Spleen (tissue), 7 donors: ENCODE data around the gene MALAT1.
A peak's percentile ranks its signal among the peaks of the same experiment; 100 is the strongest.

Experiments used
- CTCF ChIP-seq, 11 experiments: fragments of 200-600 bp in 7 of 11; fragments of 450-650 bp in 4 of 11; sonication (generic) in 4 of 11; IDR thresholded peaks in 8 of 11; conservative IDR thresholded peaks in 3 of 11; 1 replicate in 7 of 11; 2 replicates in 4 of 11; pipeline versions ENCODE4 v1.4.0 to v1.8.0; 2016 to 2021; ENCODE audit warnings: antibody characterized with exemption in 11 of 11, inconsistent platforms in 4 of 11, mild to moderate bottlenecking in 1 of 11
- POLR2AphosphoS5 ChIP-seq, 3 donors: sonication (generic); formaldehyde crosslinking; IDR thresholded peaks; one replicate each; pipeline ENCODE4 v1.5.1; 2017; ENCODE audit warnings: antibody characterized with exemption in 3 of 3
- donor health status: DM: no; HTN: no; CAD: no; lungs with moderate emphysema.
- donor health status: DM: no; HTN: no; CAD: no.
- donor health status: DM: no; HTN: no; CAD: no.

GRCh38 chr11:65530157-65530496, 31.3 kb downstream of the MALAT1 start:
- TF ChIP-seq CTCF (IDR thresholded peaks at IDR 0.05 in 8 of 11, conservative IDR thresholded peaks at IDR 0.05 in 3 of 11) = peak in 3 of 11 experiments; percentile 8 to 19 (median 8)
- no peak for TF ChIP-seq POLR2AphosphoS5 (IDR thresholded peaks at IDR 0.05)
